Measurements from ENCODE around the gene BEND3. TPM values are rescaled to one million over a fixed set of nuclear protein-coding genes. Genes with fewer than 3 reads are reported as not detected.

The BEND3 gene
- total and polyA plus RNA-seq, 7 donors: 0.60 to 2.8 (median 1.1) TPM

DNA sequence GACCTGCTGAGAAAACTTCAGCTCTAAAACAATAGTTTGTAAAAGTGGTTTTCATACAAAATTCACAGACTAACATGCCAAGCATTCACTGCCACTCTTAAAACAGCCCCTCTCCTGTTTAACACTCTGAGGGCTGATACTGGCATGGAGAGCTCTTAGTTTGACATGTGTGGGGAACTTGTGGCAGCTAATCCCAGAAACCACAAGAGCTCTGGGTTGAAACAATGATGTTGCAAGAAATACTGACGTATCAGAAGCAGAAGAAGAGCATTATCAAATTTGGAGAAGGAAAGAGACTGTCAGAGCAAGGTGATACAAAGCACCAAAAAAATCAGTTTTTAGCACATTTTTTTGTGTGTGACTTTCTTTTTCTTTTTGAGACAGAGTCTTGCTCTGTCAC, 5.1 kb downstream of the BEND3 start:
- intact Hi-C loops (cut with DNase I): loop anchor here (10.0 kb wide), 2 partner anchors 775 to 1985 kb away; partner anchors contain the start of genes CEP57L1 and SESN1
- DNase-seq: no peak
- H3K9me3 ChIP-seq: no peaks in the 10 kb centered on the region
- peaks cover 0 to 7% (median 6%) of the 10 kb centered on the region in 4 donors for H3K4me1 ChIP-seq
- H3K36me3 ChIP-seq: no peaks in the 10 kb centered on the region
- H3K4me3 ChIP-seq: no peak overlapping the region
- 71 to 88% methylated on average over 1 of the region's 1 CpG for WGBS, 2 donors
- TF ChIP-seq, protein P1, sequence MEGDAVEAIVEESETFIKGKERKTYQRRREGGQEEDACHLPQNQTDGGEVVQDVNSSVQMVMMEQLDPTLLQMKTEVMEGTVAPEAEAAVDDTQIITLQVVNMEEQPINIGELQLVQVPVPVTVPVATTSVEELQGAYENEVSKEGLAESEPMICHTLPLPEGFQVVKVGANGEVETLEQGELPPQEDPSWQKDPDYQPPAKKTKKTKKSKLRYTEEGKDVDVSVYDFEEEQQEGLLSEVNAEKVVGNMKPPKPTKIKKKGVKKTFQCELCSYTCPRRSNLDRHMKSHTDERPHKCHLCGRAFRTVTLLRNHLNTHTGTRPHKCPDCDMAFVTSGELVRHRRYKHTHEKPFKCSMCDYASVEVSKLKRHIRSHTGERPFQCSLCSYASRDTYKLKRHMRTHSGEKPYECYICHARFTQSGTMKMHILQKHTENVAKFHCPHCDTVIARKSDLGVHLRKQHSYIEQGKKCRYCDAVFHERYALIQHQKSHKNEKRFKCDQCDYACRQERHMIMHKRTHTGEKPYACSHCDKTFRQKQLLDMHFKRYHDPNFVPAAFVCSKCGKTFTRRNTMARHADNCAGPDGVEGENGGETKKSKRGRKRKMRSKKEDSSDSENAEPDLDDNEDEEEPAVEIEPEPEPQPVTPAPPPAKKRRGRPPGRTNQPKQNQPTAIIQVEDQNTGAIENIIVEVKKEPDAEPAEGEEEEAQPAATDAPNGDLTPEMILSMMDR (IDR thresholded peaks at IDR 0.05): no peak
- TF ChIP-seq POLR2AphosphoS5 (IDR thresholded peaks at IDR 0.05): no peak
- TF ChIP-seq POLR2A (IDR thresholded peaks at IDR 0.05): no peak
- TF ChIP-seq EP300 (IDR thresholded peaks at IDR 0.05): no peak
- H3K27ac ChIP-seq: no peak overlapping the region
- no peaks in the 10 kb centered on the region for H3K27me3 ChIP-seq

DNA sequence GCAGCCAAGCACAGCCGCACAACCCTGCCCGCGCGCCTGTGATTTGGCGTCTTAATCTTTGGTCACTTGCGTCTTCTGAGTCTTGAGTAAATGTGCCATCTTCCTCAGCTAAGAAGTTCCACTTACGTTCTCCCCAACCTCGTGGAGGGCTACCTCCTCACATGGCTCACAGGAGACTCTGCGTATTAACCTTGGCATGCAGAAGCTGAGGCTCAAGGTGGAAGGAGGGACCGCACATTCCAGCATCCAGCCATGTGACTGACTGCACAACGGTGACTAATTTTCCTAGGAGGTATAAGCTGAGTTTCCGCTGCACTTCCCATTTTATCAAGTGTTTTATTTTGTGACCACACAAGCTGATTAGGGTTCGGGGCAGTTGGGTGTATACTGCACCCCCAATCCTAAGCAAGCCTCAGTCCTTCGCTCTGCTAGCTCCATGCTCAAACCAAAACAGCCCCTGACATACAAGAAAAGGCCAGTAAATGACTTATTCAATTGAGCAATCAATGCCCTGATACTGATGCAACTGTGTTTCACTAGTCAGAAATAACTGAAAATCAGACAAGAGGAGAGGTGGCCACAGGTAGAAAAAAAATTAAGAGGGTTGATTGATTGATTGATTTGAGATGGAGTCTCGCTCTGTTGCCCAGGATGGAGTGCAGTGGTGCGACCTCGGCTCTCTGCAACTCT, 7.0 kb downstream of the BEND3 start:
- Histone ChIP-seq H3K27me3 (no peaks in the 10 kb centered on the region), H3K4me3 (no peak overlapping the region), H3K4me1 (no peaks in the 10 kb centered on the region), H3K9me3 (no peaks in the 10 kb centered on the region), H3K36me3 (no peaks in the 10 kb centered on the region), H3K27ac (no peak overlapping the region)
- 90 to 94% methylated on average over 17 of the region's 17 CpGs for WGBS, 2 donors
- TF ChIP-seq EP300 (IDR thresholded peaks at IDR 0.05) (no peak), POLR2AphosphoS5 (IDR thresholded peaks at IDR 0.05) (no peak), POLR2A (IDR thresholded peaks at IDR 0.05) (no peak)
- TF ChIP-seq, protein P1 (IDR thresholded peaks at IDR 0.05): no peak
- DNase-seq: peak; percentile 29
- intact Hi-C loops (cut with DNase I): no loop called here

DNA sequence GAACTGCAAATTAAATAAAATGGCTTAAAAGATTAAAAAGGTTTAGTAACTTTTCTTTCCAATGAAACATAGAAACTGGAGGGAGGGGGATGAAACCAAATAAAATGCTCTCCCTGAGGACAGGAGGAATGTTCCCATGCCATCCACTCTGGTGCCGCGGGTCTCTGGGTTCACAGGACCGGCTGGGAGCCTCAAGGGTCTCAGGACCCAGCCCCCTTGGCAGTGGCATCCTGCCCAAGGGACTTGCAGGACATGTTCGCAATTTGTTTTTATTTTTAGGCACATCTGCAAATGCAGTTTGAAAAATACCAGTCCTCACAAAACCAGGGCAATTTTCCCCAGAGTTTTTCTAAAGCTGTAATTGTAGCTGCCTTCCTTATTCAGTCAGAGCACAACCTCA, 7.5 kb downstream of the BEND3 start:
- Histone ChIP-seq H3K4me3 (no peak overlapping the region), H3K27ac (no peak overlapping the region), H3K36me3 (no peaks in the 10 kb centered on the region), H3K27me3 (no peaks in the 10 kb centered on the region), H3K4me1 (no peaks in the 10 kb centered on the region), H3K9me3 (no peaks in the 10 kb centered on the region)
- intact Hi-C loops (cut with DNase I): no loop called here
- peak; percentile 50 for DNase-seq
- no peak for TF ChIP-seq POLR2AphosphoS5 (IDR thresholded peaks at IDR 0.05)
- TF ChIP-seq POLR2A (IDR thresholded peaks at IDR 0.05): no peak
- TF ChIP-seq EP300 (IDR thresholded peaks at IDR 0.05): no peak
- TF ChIP-seq, protein P1 (IDR thresholded peaks at IDR 0.05): no peak
- 90 to 98% methylated on average over 4 of the region's 4 CpGs for WGBS, 2 donors

DNA sequence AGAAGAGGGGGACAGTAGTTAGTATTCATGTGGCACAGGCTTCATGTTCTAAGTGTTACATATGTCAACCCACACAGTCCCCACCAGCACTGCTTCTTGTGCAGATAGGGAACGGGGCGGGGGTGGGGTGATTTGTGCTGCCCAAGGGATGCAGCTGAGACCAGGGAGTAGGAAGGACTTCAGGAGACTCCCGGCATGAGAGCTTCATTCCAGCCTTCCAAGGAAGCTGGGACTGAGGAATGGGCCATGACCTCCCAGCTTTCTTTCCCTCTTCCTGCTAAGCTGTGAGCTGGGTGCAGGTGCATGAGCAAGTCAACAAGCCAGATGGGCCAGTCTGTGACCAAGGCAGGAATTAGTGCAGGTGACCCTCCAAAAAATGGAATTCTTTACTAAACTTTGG, 9.2 kb downstream of the BEND3 start:
- intact Hi-C loops (cut with DNase I): no loop called here
- Histone ChIP-seq H3K36me3 (no peaks in the 10 kb centered on the region), H3K9me3 (no peaks in the 10 kb centered on the region), H3K27ac (no peak overlapping the region), H3K4me3 (no peak overlapping the region), H3K4me1 (no peaks in the 10 kb centered on the region), H3K27me3 (no peaks in the 10 kb centered on the region)
- TF ChIP-seq POLR2A (IDR thresholded peaks at IDR 0.05) (no peak), EP300 (IDR thresholded peaks at IDR 0.05) (no peak), POLR2AphosphoS5 (IDR thresholded peaks at IDR 0.05) (no peak)
- TF ChIP-seq, protein P1 (IDR thresholded peaks at IDR 0.05): no peak
- 90 to 94% methylated on average over 3 of the region's 3 CpGs for WGBS, 2 donors
- no peak for DNase-seq

Measured in sigmoid colon (tissue), 7 donors.